ENCODE results near the gene BBOX1.

- TF ChIP-seq CTCF (IDR thresholded peaks at IDR 0.05), result no peak
- no peak for TF ChIP-seq ZFX (IDR thresholded peaks at IDR 0.05; ENCODE audit: borderline replicate concordance)
These were observed 112.5 kb downstream of the BBOX1 start for GRCh38 chr11:27153136-27153535.
